ENCODE measurements around the gene KIF26B.

- TF ChIP-seq CTCF (conservative IDR thresholded peaks at IDR 0.05; ENCODE audit: low read length) (no peak), EZH2phosphoT487 (IDR thresholded peaks at IDR 0.05; ENCODE audit: borderline replicate concordance, low read depth, low read length) (no peak)
These were observed 365.8 kb downstream of the KIF26B start for GRCh38 chr1:245520611-245521010.

Measured in OCI-LY7 (cell line).